MM.1S (cell line): ENCODE data around the gene SPCS1.

Source experiments
- DNase-seq: peaks from one replicate; pipeline ENCODE4 v3.0.0-alpha.2; 2015
- H2AFZ ChIP-seq: fragments of 300-600 bp; sonication (generic); 2 replicates; pipeline ENCODE4 v1.6.0; 2016; ENCODE audit warnings: antibody characterized with exemption, low read length
- H3F3A ChIP-seq: fragments of 300-600 bp; sonication (generic); 2 replicates; pipeline ENCODE4 v1.6.1; 2016; ENCODE audit warnings: mild to moderate bottlenecking, antibody characterized with exemption, low read length, moderate library complexity, mixed read lengths; ENCODE audit not compliant: insufficient read depth
- H3K27ac ChIP-seq: fragments of 300-600 bp; sonication (generic); 2 replicates; pipeline ENCODE4 v1.5.1; 2016; ENCODE audit warnings: mild to moderate bottlenecking, low read length
- H3K27me3 ChIP-seq: fragments of 300-600 bp; sonication (generic); replicated peaks from 2 replicates; pipeline ENCODE4 v1.6.0; 2016; ENCODE audit warnings: low read length; ENCODE audit not compliant: insufficient read depth
- H3K36me3 ChIP-seq: fragments of 300-600 bp; sonication (generic); replicated peaks from 2 replicates; pipeline ENCODE4 v1.6.1; 2016; ENCODE audit warnings: mild to moderate bottlenecking, low read length, mixed read lengths; ENCODE audit not compliant: insufficient read depth
- H3K4me1 ChIP-seq: fragments of 300-600 bp; sonication (generic); 2 replicates; pipeline ENCODE4 v1.6.1; 2016; ENCODE audit warnings: low read length, mixed read lengths
- H3K4me2 ChIP-seq: fragments of 300-600 bp; sonication (generic); 2 replicates; pipeline ENCODE4 v1.6.0; 2016; ENCODE audit warnings: low read depth, low read length
- H3K4me3 ChIP-seq: fragments of 300-600 bp; sonication (generic); 2 replicates; pipeline ENCODE4 v1.5.1; 2016; ENCODE audit warnings: low read length, mixed read lengths
- H3K79me2 ChIP-seq: fragments of 300-600 bp; sonication (generic); 2 replicates; pipeline ENCODE4 v1.6.1; 2016; ENCODE audit warnings: mixed run types, low read length, mixed read lengths
- H3K9ac ChIP-seq: fragments of 300-600 bp; sonication (generic); 2 replicates; pipeline ENCODE4 v1.6.1; 2016; ENCODE audit warnings: low read length, mixed read lengths
- H3K9me2 ChIP-seq: fragments of 300-600 bp; sonication (generic); replicated peaks from 2 replicates; pipeline ENCODE4 v1.6.1; 2016; ENCODE audit warnings: mild to moderate bottlenecking, low read length, mixed read lengths; ENCODE audit not compliant: insufficient read depth
- H3K9me3 ChIP-seq: fragments of 300-600 bp; sonication (generic); replicated peaks from 2 replicates; pipeline ENCODE4 v1.6.1; 2016; ENCODE audit warnings: mild to moderate bottlenecking, low read length, mixed read lengths; ENCODE audit not compliant: insufficient read depth
- H4K20me1 ChIP-seq: fragments of 300-600 bp; sonication (generic); 2 replicates; pipeline ENCODE4 v1.6.1; 2016; ENCODE audit warnings: mild to moderate bottlenecking, low read length, moderate library complexity, mixed read lengths; ENCODE audit not compliant: insufficient read depth
- CTCF ChIP-seq: fragments of 300-600 bp; sonication (generic); IDR thresholded peaks from 2 replicates; pipeline ENCODE4 v1.5.1; 2016; ENCODE audit warnings: antibody characterized with exemption, low read length, mixed read lengths
- EZH2 ChIP-seq: fragments of 300-600 bp; sonication (generic); optimal IDR thresholded peaks from 2 replicates; pipeline ENCODE3; 2017; ENCODE audit warnings: low read depth, mild to moderate bottlenecking, antibody characterized with exemption, low read length, mixed read lengths
- EZH2phosphoT487 ChIP-seq: fragments of 300-600 bp; sonication (generic); IDR thresholded peaks from 2 replicates; pipeline ENCODE4 v1.6.1; 2018; ENCODE audit warnings: antibody characterized with exemption, low read length

Gene SPCS1

GRCh38 chr3:52684184-52684583 lies 21.7 kb upstream of the SPCS1 start:
- Histone ChIP-seq H3K36me3 (peaks cover 29% of the 10 kb centered on the region), H3K9me3 (no peaks in the 10 kb centered on the region), H3K4me3 (peak overlapping the region; percentile 66), H4K20me1 (no peaks in the 10 kb centered on the region), H3K4me2 (peak overlapping the region; percentile 70), H3F3A (peaks cover 46% of the 10 kb centered on the region), H3K9ac (peak overlapping the region; percentile 79; the same call in 1 of the 2 replicates), H3K9me2 (no peaks in the 10 kb centered on the region), H3K4me1 (peaks cover 48% of the 10 kb centered on the region), H3K79me2 (peaks cover 95% of the 10 kb centered on the region), H2AFZ (no peak overlapping the region), H3K27ac (peak overlapping the region; percentile 78; the same call in 1 of the 2 replicates), H3K27me3 (no peaks in the 10 kb centered on the region)
- no peak for TF ChIP-seq CTCF
- TF ChIP-seq EZH2phosphoT487, result no peak
- TF ChIP-seq EZH2, result no peak
- no peak for DNase-seq

GRCh38 chr3:52685285-52685708 lies 20.6 kb upstream of the SPCS1 start:
- H3K9me2 ChIP-seq, result no peaks in the 10 kb centered on the region
- H3K4me2 ChIP-seq, result peak overlapping the region; percentile 70
- H3K27me3 ChIP-seq, result no peaks in the 10 kb centered on the region
- H3K27ac ChIP-seq, result peak overlapping the region; percentile 78
- H3K9ac ChIP-seq, result peak overlapping the region; percentile 79
- H3K9me3 ChIP-seq, result no peaks in the 10 kb centered on the region
- H3K4me1 ChIP-seq, result peaks cover 56% of the 10 kb centered on the region
- peak overlapping the region; percentile 21; the same call in 1 of the 2 replicates for H2AFZ ChIP-seq
- peaks cover 94% of the 10 kb centered on the region for H3K79me2 ChIP-seq
- 0 out of 2 replicates have a peak, but pooled peaks cover 3% of the 10 kb centered on the region for H4K20me1 ChIP-seq
- H3K4me3 ChIP-seq, result peak overlapping the region; percentile 66
- TF ChIP-seq EZH2 (no peak), EZH2phosphoT487 (no peak), CTCF (no peak)
- H3K36me3 ChIP-seq, result peaks cover 38% of the 10 kb centered on the region
- peak; percentile 92 for DNase-seq
- peaks cover 49% of the 10 kb centered on the region for H3F3A ChIP-seq

GRCh38 chr3:52685709-52686691 lies 19.9 kb upstream of the SPCS1 start, which contains the start of the genes GNL3 and PBRM1:
Gene GNL3, plus strand, starts transcription at chr3:52686032. Its CDS starts 61 bp downstream, at chr3:52686093.
Gene PBRM1, minus strand, starts transcription at chr3:52685913.
- H3K27ac ChIP-seq, result peak within 1 kb of the TSS; percentile 78
- H3K9me3 ChIP-seq, result no peaks in the 10 kb centered on the region
- H3F3A ChIP-seq, result peaks cover 54% of the 10 kb centered on the region
- 0 out of 2 replicates have a peak, but pooled peaks cover 3% of the 10 kb centered on the region for H4K20me1 ChIP-seq
- no peaks in the 10 kb centered on the region for H3K27me3 ChIP-seq
- H3K4me3 ChIP-seq, result peak within 1 kb of the TSS; percentile 96
- H3K36me3 ChIP-seq, result peaks cover 42% of the 10 kb centered on the region
- H3K9ac ChIP-seq, result peak within 1 kb of the TSS; percentile 95
- peak within 1 kb of the TSS; percentile 76 for H3K4me2 ChIP-seq
- peak within 1 kb of the TSS; percentile 21; the same call in 1 of the 2 replicates for H2AFZ ChIP-seq
- H3K9me2 ChIP-seq, result no peaks in the 10 kb centered on the region
- peaks cover 55% of the 10 kb centered on the region for H3K4me1 ChIP-seq
- DNase-seq, result peak; percentile 97
- H3K79me2 ChIP-seq, result peaks cover 94% of the 10 kb centered on the region
- TF ChIP-seq EZH2, result no peak
- TF ChIP-seq EZH2phosphoT487, result no peak
- TF ChIP-seq CTCF, result no peak
